Uterus (tissue), 4 donors: Measurements from ENCODE around the gene TRMT2A. TPM values are rescaled to one million over a fixed set of nuclear protein-coding genes. Genes with fewer than 3 reads are reported as not detected.

ENCODE experiments used
- DNase-seq, 2 donors: peaks; one replicate each; pipeline ENCODE4 v3.0.0-alpha.2; 2019 to 2020
- H3K27ac ChIP-seq, 2 donors: fragments of 200-600 bp; sonication (generic); 1 replicate in 1 of 2; 2 replicates in 1 of 2; pipeline ENCODE4 v1.5.1; 2016 to 2018
- H3K27me3 ChIP-seq, 2 donors: fragments of 200-600 bp; sonication (generic); one replicate each; pipeline ENCODE4 v1.5.1; 2018 to 2019; ENCODE audit warnings: control low read depth in 1 of 2
- H3K36me3 ChIP-seq, 2 donors: fragments of 200-600 bp; sonication (generic); one replicate each; pipeline ENCODE4 v1.5.1; 2019; ENCODE audit warnings: control low read depth in 1 of 2
- H3K4me1 ChIP-seq, 2 donors: fragments of 200-600 bp; sonication (generic); one replicate each; pipeline ENCODE4 v1.5.1; 2018 to 2019; ENCODE audit warnings: control low read depth in 1 of 2
- H3K4me3 ChIP-seq, 2 donors: fragments of 200-600 bp; sonication (generic); 1 replicate in 1 of 2; 2 replicates in 1 of 2; pipeline ENCODE4 v1.5.1; 2018 to 2019; ENCODE audit warnings: mild to moderate bottlenecking in 1 of 2
- H3K9me3 ChIP-seq, 2 donors: fragments of 200-600 bp; sonication (generic); one replicate each; pipeline ENCODE4 v1.5.1; 2019; ENCODE audit warnings: control low read depth in 1 of 2
- CTCF ChIP-seq, 4 experiments: fragments of 200-600 bp in 2 of 4; fragments of 450-650 bp in 2 of 4; sonication (generic) in 2 of 4; IDR thresholded peaks; one replicate each; pipeline ENCODE4 v1.5.1; 2016 to 2019; ENCODE audit warnings: antibody characterized with exemption in 4 of 4, mild to moderate bottlenecking in 2 of 4, moderate library complexity in 1 of 4
- POLR2A ChIP-seq, 2 donors: fragments of 450-650 bp; IDR thresholded peaks; one replicate each; pipeline ENCODE4 v1.6.1; 2016; ENCODE audit warnings: antibody characterized with exemption in 2 of 2, mild to moderate bottlenecking in 1 of 2, moderate library complexity in 1 of 2
- intact Hi-C: fragments of 100-400 bp; cut with DNase I; formaldehyde crosslinking; loops from one replicate; pipeline ENCODE4 v1.15.1; 2023; ENCODE audit warnings: low total_unique reads
- total RNA-seq, 4 donors: library from RNA; depleted of rRNA in 3 of 4; stranded (reverse); fragments of >200 nt in 3 of 4; gene quantifications; one replicate each; pipeline versions ENCODE4 v1.1.0 to v1.2.4, GENCODE V29; 2014 to 2023
- donor health status: DM: yes; HTN: yes; CAD: no.

TRMT2A gene
- total RNA-seq, 4 donors from 2014 or later, result 30.9 to 123 (median 45.3) TPM

GRCh38 chr22:20127869-20128618 is 11.0 kb upstream of the TRMT2A start:
- Histone ChIP-seq H3K27me3 (no peaks in the 10 kb centered on the region), H3K27ac (no peak overlapping the region), H3K4me3 (no peak overlapping the region), H3K36me3 (no peaks in the 10 kb centered on the region), H3K9me3 (no peaks in the 10 kb centered on the region), H3K4me1 (peaks cover 0 to 7% of the 10 kb centered on the region in 2 donors)
- intact Hi-C loops, result no loop called here
- TF ChIP-seq POLR2A (IDR thresholded peaks at IDR 0.05) (no peak), CTCF (IDR thresholded peaks at IDR 0.05) (no peak)
- no peak for DNase-seq

DNA sequence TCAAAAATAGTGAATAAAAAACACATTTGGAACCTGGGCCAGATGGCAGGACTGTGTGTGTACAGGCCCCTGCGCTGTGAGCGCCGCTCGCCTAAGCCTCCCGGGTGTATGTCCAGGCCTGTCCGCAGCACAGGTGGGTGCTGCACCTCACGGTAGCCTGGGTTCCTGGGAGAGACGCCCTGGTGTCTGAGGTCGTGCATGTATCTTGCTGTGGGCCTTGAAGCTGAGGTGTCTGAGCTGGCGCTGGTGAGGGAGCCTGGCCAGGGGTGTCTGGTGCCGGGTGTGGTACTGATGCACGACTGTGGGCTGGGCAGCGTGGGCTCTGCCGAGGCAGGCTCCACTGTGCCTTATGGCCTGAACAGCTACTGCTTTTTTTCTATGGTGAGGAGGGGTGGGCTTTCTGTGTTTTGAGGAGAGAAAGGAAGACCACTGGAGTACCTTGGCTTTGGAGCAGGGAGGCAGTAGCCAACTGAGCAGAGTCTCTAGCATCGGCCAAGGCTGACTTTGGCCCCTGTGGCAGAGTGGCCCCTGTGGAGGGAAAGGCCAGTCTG is 10.4 kb upstream of the TRMT2A start:
- H3K36me3 ChIP-seq, result no peaks in the 10 kb centered on the region
- H3K27me3 ChIP-seq, result no peaks in the 10 kb centered on the region
- intact Hi-C loops, result no loop called here

DNA sequence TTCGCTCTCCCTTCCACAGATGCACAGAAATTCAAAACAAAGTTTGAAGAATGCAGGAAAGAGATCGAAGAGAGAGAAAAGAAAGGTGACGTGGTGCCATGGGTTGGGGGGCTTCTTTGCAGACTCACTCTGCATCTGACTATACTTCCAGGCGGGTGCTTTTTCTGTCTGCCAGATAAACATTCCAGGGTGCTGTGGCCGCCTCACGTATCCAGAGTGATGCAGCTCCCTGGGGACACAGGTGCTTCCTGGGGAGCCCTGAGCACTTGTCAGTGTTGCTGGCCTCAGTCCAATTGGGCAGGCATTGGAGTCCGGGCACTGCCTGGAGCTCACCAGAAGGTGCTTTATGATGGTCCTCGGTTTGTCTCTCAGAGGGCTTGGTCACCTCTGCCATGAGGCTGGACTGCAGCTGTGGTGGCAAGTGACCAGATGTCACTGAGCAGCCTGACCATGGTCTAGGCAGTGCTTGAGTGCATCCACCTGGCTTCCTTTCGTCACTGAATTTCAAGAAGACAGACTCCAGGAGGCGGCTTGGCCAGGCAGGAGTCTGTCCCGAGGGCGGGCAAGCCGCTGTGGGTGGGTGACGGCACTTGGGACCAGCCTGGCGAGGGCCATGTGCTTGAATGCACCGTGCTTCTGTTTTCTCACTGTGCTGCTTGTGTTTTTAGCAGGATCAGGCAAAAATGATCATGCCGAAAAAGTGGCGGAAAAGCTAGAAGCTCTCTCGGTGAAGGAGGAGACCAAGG is 9.4 kb upstream of the TRMT2A start:
- H3K27me3 ChIP-seq, result no peaks in the 10 kb centered on the region
- TF ChIP-seq POLR2A (IDR thresholded peaks at IDR 0.05) (no peak), CTCF (IDR thresholded peaks at IDR 0.05) (no peak)
- intact Hi-C loops, result no loop called here
- no peaks in the 10 kb centered on the region for H3K36me3 ChIP-seq
- no peak for DNase-seq
- no peak overlapping the region for H3K4me3 ChIP-seq
- H3K4me1 ChIP-seq, result no peaks in the 10 kb centered on the region
- no peak overlapping the region for H3K27ac ChIP-seq
- no peaks in the 10 kb centered on the region for H3K9me3 ChIP-seq

More for the DNA sequence above, 10.4 kb upstream of the TRMT2A start:
- peaks cover 0 to under 1% of the 10 kb centered on the region in 2 donors for H3K4me1 ChIP-seq
- H3K4me3 ChIP-seq, result no peak overlapping the region
- TF ChIP-seq CTCF (IDR thresholded peaks at IDR 0.05) (no peak), POLR2A (IDR thresholded peaks at IDR 0.05) (no peak)
- no peak overlapping the region for H3K27ac ChIP-seq
- no peaks in the 10 kb centered on the region for H3K9me3 ChIP-seq
- no peak for DNase-seq

GRCh38 chr22:20125201-20126174 is 8.5 kb upstream of the TRMT2A start:
- Histone ChIP-seq H3K36me3 (no peaks in the 10 kb centered on the region), H3K27me3 (no peaks in the 10 kb centered on the region), H3K27ac (no peak overlapping the region), H3K4me3 (no peak overlapping the region), H3K4me1 (no peaks in the 10 kb centered on the region), H3K9me3 (no peaks in the 10 kb centered on the region)
- intact Hi-C loops, result no loop called here
- TF ChIP-seq POLR2A (IDR thresholded peaks at IDR 0.05) (no peak), CTCF (IDR thresholded peaks at IDR 0.05) (no peak)
- DNase-seq, result no peak
